ENCODE measurements around the gene EGFL8. TPM values are rescaled to one million over a fixed set of nuclear protein-coding genes. Genes with fewer than 3 reads are reported as not detected.
A peak's percentile ranks its signal among the peaks of the same experiment; 100 is the strongest.

EGFL8 gene
- total and polyA plus RNA-seq, 2 of the 8 experiments (the other 6 are each of a cell fraction or from before 2014, with no cell fraction given) = 5.0 to 9.2 TPM

DNA sequence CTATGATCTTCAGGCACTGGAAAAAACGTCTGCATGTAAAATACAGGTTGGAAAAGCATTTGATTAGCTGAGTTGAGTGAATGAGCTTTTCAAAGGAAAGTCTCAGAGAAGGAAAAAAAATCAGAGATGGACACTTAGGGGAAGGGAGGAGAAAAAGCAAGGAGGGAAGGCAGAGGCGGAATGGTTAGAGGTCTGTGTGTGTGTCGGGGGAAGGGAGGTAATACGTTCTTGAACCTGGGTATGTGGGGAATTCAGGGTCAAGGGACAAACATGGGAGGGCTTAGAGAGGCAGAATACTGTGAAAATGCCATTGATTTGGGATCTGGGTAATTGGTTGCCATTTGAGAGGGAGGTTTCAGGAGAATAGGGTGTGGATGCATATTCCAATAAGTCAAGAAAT lies 17.7 kb upstream of the EGFL8 start:
- no peaks in the 10 kb centered on the region for H3K36me3 ChIP-seq (ENCODE audit: control insufficient read depth in 2 of 4, insufficient read depth in 4 of 4, low read length in 3 of 4)
- 0 out of 2 replicates have a peak overlapping the region, but pooled peaks have one; percentile 2 for H2AFZ ChIP-seq (ENCODE audit: low read length)
- no peak overlapping the region for H3K4ac ChIP-seq (replicated peaks; ENCODE audit: insufficient read length, low read depth, low read length)
- peak; percentile 86 for FAIRE-seq
- no peak overlapping the region for H2BK5ac ChIP-seq (ENCODE audit: low read depth, low read length)
- WGBS, 2 experiments (ENCODE audit: extremely low coverage in 1 of 2, insufficient coverage in 1 of 2, insufficient read length in 1 of 2, insufficient replicate concordance in 2 of 2, low coverage in 1 of 2, low lambda C conversion rate in 2 of 2, missing lambda C conversion rate in 1 of 2) = 30% methylated on average over 4 of the region's 4 CpGs; no CpG with 5 or more reads in 1 of the 2 experiments
- no peak overlapping the region for H3K56ac ChIP-seq (replicated peaks; ENCODE audit: insufficient read length, low read depth, low read length)
- H3K18ac ChIP-seq (ENCODE audit: extremely low read depth, low read length) = 0 out of 2 replicates have a peak overlapping the region, but pooled peaks have one; percentile 0
- no peak overlapping the region for H3K9ac ChIP-seq (replicated peaks in 1 of 4; ENCODE audit: extremely low read depth in 1 of 4, low read depth in 3 of 4, low read length in 3 of 4)
- no peaks in the 10 kb centered on the region for H3K9me3 ChIP-seq (ENCODE audit: insufficient read depth in 2 of 2, low read depth in 1 of 2, low read length in 1 of 2)
- POLR2A ChIA-PET (ENCODE audit: partially characterized antibody) = interaction anchor here (1.0 to 9.2 kb wide), 6 partner anchors 8 to 30 kb away, joined by 3 to 70 read pairs (median 6); partner anchors contain the start of genes ATF6B and FKBPL
- H2BK120ac ChIP-seq (replicated peaks; ENCODE audit: low read depth, low read length) = no peak overlapping the region
- no peak overlapping the region for H2BK20ac ChIP-seq (ENCODE audit: low read length)
- no peak overlapping the region for H3K27ac ChIP-seq (ENCODE audit: low read depth, low read length)
- H3K79me1 ChIP-seq (ENCODE audit: low read depth, low read length) = no peaks in the 10 kb centered on the region
- no peak overlapping the region for H3K14ac ChIP-seq (ENCODE audit: insufficient read length)
- H3K27me3 ChIP-seq (replicated peaks in 1 of 4; ENCODE audit: control insufficient read depth in 3 of 4, extremely low read depth in 1 of 4, insufficient read depth in 3 of 4, low read length in 3 of 4) = peaks cover 3 to 27% (median 25%) of the 10 kb centered on the region in 4 experiments
- CTCF ChIA-PET (ENCODE audit: partially characterized antibody) = interaction anchor here (1.6 to 1.9 kb wide), 2 partner anchors 28 to 31 kb away, joined by 3 to 5 read pairs; no protein-coding TSS in a partner anchor
- peaks cover 10 to 26% (median 11%) of the 10 kb centered on the region in 4 experiments for H3K4me1 ChIP-seq (replicated peaks in 1 of 4; ENCODE audit: control insufficient read depth in 3 of 4, insufficient read depth in 4 of 4, low read length in 3 of 4)
- no peak overlapping the region for H3K4me3 ChIP-seq (ENCODE audit: extremely low read depth in 1 of 4, insufficient read depth in 2 of 4, low read depth in 3 of 4, low read length in 4 of 4)
- 0 out of 2 replicates have a peak overlapping the region, but pooled peaks have one; percentile 0 for H2BK12ac ChIP-seq (ENCODE audit: low read depth, low read length)
- no peak overlapping the region for H2BK15ac ChIP-seq (ENCODE audit: low read length)
- H4K91ac ChIP-seq (replicated peaks; ENCODE audit: insufficient read length, low read length) = no peak overlapping the region
- no peak overlapping the region for H4K5ac ChIP-seq (ENCODE audit: insufficient read length, low read depth, low read length)
- H4K20me1 ChIP-seq (replicated peaks in 1 of 2; ENCODE audit: control insufficient read depth in 1 of 2, insufficient read depth in 2 of 2, low read length in 2 of 2) = no peaks in the 10 kb centered on the region
- H3K23me2 ChIP-seq (ENCODE audit: low read depth, low read length) = peaks cover 7% of the 10 kb centered on the region; the same call in 1 of the 2 replicates
- no peak for DNase-seq (ENCODE audit: low read depth in 1 of 2, low spot score in 2 of 2)
- H4K8ac ChIP-seq (ENCODE audit: extremely low read depth, insufficient read depth, low read length) = no peak overlapping the region
- H3K79me2 ChIP-seq (ENCODE audit: control insufficient read depth in 1 of 2, insufficient read depth in 2 of 2, low read length in 2 of 2) = no peaks in the 10 kb centered on the region
- no peak overlapping the region for H2AK5ac ChIP-seq (ENCODE audit: low read depth, low read length)
- H3K23ac ChIP-seq (ENCODE audit: insufficient read length) = no peak overlapping the region
- H3K4me2 ChIP-seq (ENCODE audit: insufficient read depth in 1 of 2, low read depth in 2 of 2, low read length in 2 of 2) = peak overlapping the region; percentile 18 to 27; a peak in 1 of 4 replicates
- TF ChIP-seq HDAC2 (IDR thresholded peaks at IDR 0.05; ENCODE audit: borderline replicate concordance in 1 of 2, low read depth in 2 of 2, low read length in 2 of 2) (no peak), YY1 (IDR thresholded peaks at IDR 0.05; ENCODE audit: low read depth, low read length) (0 out of 2 replicates have a peak, but pooled peaks have one; percentile 45), TAF1 (IDR thresholded peaks at IDR 0.05; ENCODE audit: low read depth, low read length) (0 out of 2 replicates have a peak, but pooled peaks have one; percentile 17)

Data from H1 (cell line).